ENCODE data around the gene AGAP5. TPM values are rescaled to one million over a fixed set of nuclear protein-coding genes. Genes with fewer than 3 reads are reported as not detected.

AGAP5 gene
- total and polyA plus RNA-seq, 2 donors (not counting 1 experiment from before 2014, with no cell fraction given) = 11.5 to 12.9 TPM

- CTCF ChIA-PET = interaction anchor here (0.6 to 1.4 kb wide), 2 partner anchors 10 to 134 kb away, joined by 3 to 5 read pairs; no protein-coding TSS in a partner anchor
- H3K4me3 ChIP-seq (ENCODE audit: control extremely low read depth in 1 of 5, extremely low read depth in 1 of 5, insufficient read depth in 1 of 5, low read depth in 2 of 5, low read length in 4 of 5) = no peak overlapping the region
- DNase-seq = no peak
- no peak overlapping the region for H3K4me3 Mint-ChIP-seq
- no peak for TF ChIP-seq CTCF (IDR thresholded peaks at IDR 0.05)
- TF ChIP-seq EZH2 (IDR thresholded peaks at IDR 0.05; ENCODE audit: borderline replicate concordance, insufficient read depth, low read depth, low read length, poor library complexity, severe bottlenecking) = no peak
- H3K9ac ChIP-seq (ENCODE audit: low read length) = no peak overlapping the region
- no peaks in the 10 kb centered on the region for H3K27me3 ChIP-seq (replicated peaks in 1 of 4; ENCODE audit: control extremely low read depth in 1 of 4, control insufficient read depth in 3 of 4, insufficient read depth in 4 of 4, low read length in 3 of 4)
- WGBS (ENCODE audit: insufficient coverage) = 93% methylated on average over 2 of the region's 3 CpGs
- no peaks in the 10 kb centered on the region for H4K20me1 ChIP-seq (ENCODE audit: control insufficient read depth, insufficient read depth, low read length, poor library complexity, severe bottlenecking)
- no peaks in the 10 kb centered on the region for H3K27me3 Mint-ChIP-seq
- H3K27ac Mint-ChIP-seq = no peak overlapping the region
- H2AFZ ChIP-seq (ENCODE audit: insufficient read depth, low read depth, low read length, poor library complexity, severe bottlenecking) = no peak overlapping the region
- no peaks in the 10 kb centered on the region for H3K36me3 ChIP-seq (replicated peaks in 1 of 2; ENCODE audit: control extremely low read depth in 1 of 2, control insufficient read depth in 1 of 2, extremely low read depth in 1 of 2, insufficient read depth in 2 of 2, low read length in 1 of 2)
- H3K27ac ChIP-seq (ENCODE audit: low read length in 2 of 2) = no peak overlapping the region
- no peaks in the 10 kb centered on the region for H3K9me3 Mint-ChIP-seq (ENCODE audit: insufficient read depth)
- H3K9me3 ChIP-seq (ENCODE audit: control extremely low read depth in 1 of 3, control insufficient read depth in 2 of 3, insufficient read depth in 1 of 3, low read length in 2 of 3) = no peaks in the 10 kb centered on the region
- no peak overlapping the region for H3K4me2 ChIP-seq (replicated peaks; ENCODE audit: low read depth, low read length, poor library complexity, severe bottlenecking)
- POLR2A ChIA-PET = no interaction called here
- H3K4me1 ChIP-seq (ENCODE audit: control insufficient read depth in 2 of 2, insufficient read depth in 2 of 2, low read length in 2 of 2) = no peaks in the 10 kb centered on the region
- peaks cover 16% of the 10 kb centered on the region for H3K4me1 Mint-ChIP-seq
- ATAC-seq (ENCODE audit: low read depth) = no peak
- intact Hi-C loops (cut with micrococcal nuclease) = no loop called here
- H3K79me2 ChIP-seq (ENCODE audit: control insufficient read depth, insufficient read depth, low read length) = no peaks in the 10 kb centered on the region
These were observed 44.2 kb downstream of the AGAP5 start for GRCh38 chr10:73653701-73654100.

GRCh38 chr10:73653195-73653594, 44.7 kb downstream of the AGAP5 start:
- intact Hi-C loops (cut with micrococcal nuclease) = no loop called here
- no peaks in the 10 kb centered on the region for H3K9me3 Mint-ChIP-seq (ENCODE audit: insufficient read depth)
- H3K27ac ChIP-seq (ENCODE audit: low read length in 2 of 2) = no peak overlapping the region
- H3K27ac Mint-ChIP-seq = no peak overlapping the region
- no peaks in the 10 kb centered on the region for H3K9me3 ChIP-seq (ENCODE audit: control extremely low read depth in 1 of 3, control insufficient read depth in 2 of 3, insufficient read depth in 1 of 3, low read length in 2 of 3)
- H3K9ac ChIP-seq (ENCODE audit: low read length) = no peak overlapping the region
- WGBS (ENCODE audit: insufficient coverage) = 94% methylated on average over 10 of the region's 11 CpGs
- POLR2A ChIA-PET = no interaction called here
- no peaks in the 10 kb centered on the region for H3K27me3 Mint-ChIP-seq
- H2AFZ ChIP-seq (ENCODE audit: insufficient read depth, low read depth, low read length, poor library complexity, severe bottlenecking) = no peak overlapping the region
- no peak for TF ChIP-seq CTCF (IDR thresholded peaks at IDR 0.05)
- no peak for TF ChIP-seq EZH2 (IDR thresholded peaks at IDR 0.05; ENCODE audit: borderline replicate concordance, insufficient read depth, low read depth, low read length, poor library complexity, severe bottlenecking)
- no peak overlapping the region for H3K4me3 Mint-ChIP-seq
- no peaks in the 10 kb centered on the region for H3K36me3 ChIP-seq (replicated peaks in 1 of 2; ENCODE audit: control extremely low read depth in 1 of 2, control insufficient read depth in 1 of 2, extremely low read depth in 1 of 2, insufficient read depth in 2 of 2, low read length in 1 of 2)
- DNase-seq = no peak
- CTCF ChIA-PET = interaction anchor here (0.6 to 1.4 kb wide), 2 partner anchors 9 to 134 kb away, joined by 3 to 5 read pairs; no protein-coding TSS in a partner anchor
- H3K79me2 ChIP-seq (ENCODE audit: control insufficient read depth, insufficient read depth, low read length) = no peaks in the 10 kb centered on the region
- H3K27me3 ChIP-seq (replicated peaks in 1 of 4; ENCODE audit: control extremely low read depth in 1 of 4, control insufficient read depth in 3 of 4, insufficient read depth in 4 of 4, low read length in 3 of 4) = peaks cover 0 to 2% (median 0%) of the 10 kb centered on the region in 4 experiments
- no peak overlapping the region for H3K4me3 ChIP-seq (ENCODE audit: control extremely low read depth in 1 of 5, extremely low read depth in 1 of 5, insufficient read depth in 1 of 5, low read depth in 2 of 5, low read length in 4 of 5)
- H3K4me2 ChIP-seq (replicated peaks; ENCODE audit: low read depth, low read length, poor library complexity, severe bottlenecking) = no peak overlapping the region
- no peaks in the 10 kb centered on the region for H4K20me1 ChIP-seq (ENCODE audit: control insufficient read depth, insufficient read depth, low read length, poor library complexity, severe bottlenecking)
- H3K4me1 ChIP-seq (ENCODE audit: control insufficient read depth in 2 of 2, insufficient read depth in 2 of 2, low read length in 2 of 2) = peaks cover 2 to 3% of the 10 kb centered on the region in 2 donors
- H3K4me1 Mint-ChIP-seq = peaks cover 17% of the 10 kb centered on the region
- no peak for ATAC-seq (ENCODE audit: low read depth)

Measured in B cell (primary cell).